Left forelimb (tissue), 1 donor: ENCODE measurements around the gene MUC4.

Experiments used
- DNase-seq: peaks from one replicate; pipeline ENCODE4 v3.0.0-alpha.2; 2018; ENCODE audit warnings: low spot score

The MUC4 gene

DNA sequence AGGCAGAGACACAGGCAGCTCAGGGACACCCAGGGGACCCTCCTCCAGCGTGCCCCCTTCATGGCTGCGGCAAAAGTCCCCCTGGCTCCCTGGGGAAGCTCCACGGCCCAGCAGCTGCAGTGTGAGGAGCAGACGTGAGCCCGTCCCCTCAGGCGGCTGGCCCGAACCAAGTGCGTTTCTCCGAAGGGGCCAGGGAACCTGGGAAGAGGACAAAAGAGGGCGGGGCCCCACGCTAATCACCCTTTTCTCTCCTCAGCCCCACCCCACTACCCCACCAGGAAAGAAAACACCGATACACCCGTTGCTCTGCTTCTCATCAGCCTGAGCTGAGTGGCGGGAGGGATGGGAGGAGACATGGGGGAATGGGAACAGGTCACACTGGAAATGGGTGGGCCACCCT lies at the start of gene MUC4:
MUC4 (minus strand) TSS at position 174 of the 400 bp plus-strand sequence; CDS start at position 62, 112 bp downstream.
- DNase-seq, result peak; percentile 57

DNA sequence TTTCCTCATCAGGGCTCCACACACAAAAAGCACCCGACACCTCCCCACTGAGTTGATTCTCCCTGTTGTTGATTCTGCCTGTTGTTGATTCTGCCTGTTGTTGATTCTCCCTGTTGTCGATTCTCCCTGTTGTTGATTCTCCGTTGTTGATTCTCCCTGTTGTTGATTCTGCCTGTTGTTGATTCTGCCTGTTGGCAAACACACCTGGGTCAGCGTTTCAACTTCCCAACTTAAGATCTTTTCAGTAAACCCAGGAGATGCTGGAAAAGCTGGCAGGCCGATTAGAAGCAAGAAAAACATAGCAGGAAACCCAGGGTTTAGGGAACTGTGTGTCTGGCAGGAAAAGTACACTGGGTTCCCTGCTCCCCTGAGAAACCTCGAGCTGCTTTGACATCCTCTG lies 48.7 kb upstream of the MUC4 start:
- no peak for DNase-seq

GRCh38 chr3:195859846-195860411 lies 48.2 kb upstream of the MUC4 start:
- DNase-seq, result no peak

DNA sequence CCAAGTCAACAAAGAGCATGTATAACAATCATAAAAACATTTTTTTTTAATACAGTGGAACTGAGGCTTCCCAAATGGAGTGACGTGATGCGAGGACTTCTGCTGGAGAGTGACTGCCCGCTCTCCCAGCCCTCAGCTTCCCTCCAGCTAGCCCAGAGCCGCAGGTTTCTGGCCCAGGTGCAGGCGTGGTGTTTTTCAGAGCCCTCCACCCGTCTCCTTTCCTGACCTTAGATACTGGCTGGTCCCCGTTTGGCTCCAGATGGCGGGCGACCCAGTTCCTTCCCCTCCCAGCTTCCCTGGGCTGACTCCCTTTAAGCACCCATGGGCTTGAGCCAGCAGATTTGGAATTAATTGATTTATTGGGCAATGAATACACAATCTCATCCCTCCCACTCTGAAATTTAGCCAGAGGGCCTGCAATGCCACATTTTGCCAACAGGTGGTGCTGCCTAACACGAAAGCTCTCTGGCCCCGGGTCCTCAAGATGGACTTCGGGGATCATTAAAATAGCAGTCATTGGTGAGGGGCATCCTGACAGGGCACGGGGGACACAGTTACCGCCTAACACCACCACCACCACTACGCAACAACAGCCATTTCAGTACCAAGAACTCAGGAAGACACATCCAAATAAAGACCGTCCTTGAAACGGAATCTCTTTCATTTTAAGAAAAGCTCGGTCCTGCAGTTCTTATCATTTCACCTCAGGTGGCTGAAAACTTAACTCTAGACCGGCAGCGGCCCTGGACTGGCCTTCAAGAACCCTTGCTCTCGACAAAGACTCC lies 47.5 kb upstream of the MUC4 start:
- no peak for DNase-seq

- DNase-seq, result no peak
These were observed 44.8 kb upstream of the MUC4 start for GRCh38 chr3:195856410-195857084.

- DNase-seq, result no peak
These were observed 44.0 kb upstream of the MUC4 start for GRCh38 chr3:195855471-195856409.

DNA sequence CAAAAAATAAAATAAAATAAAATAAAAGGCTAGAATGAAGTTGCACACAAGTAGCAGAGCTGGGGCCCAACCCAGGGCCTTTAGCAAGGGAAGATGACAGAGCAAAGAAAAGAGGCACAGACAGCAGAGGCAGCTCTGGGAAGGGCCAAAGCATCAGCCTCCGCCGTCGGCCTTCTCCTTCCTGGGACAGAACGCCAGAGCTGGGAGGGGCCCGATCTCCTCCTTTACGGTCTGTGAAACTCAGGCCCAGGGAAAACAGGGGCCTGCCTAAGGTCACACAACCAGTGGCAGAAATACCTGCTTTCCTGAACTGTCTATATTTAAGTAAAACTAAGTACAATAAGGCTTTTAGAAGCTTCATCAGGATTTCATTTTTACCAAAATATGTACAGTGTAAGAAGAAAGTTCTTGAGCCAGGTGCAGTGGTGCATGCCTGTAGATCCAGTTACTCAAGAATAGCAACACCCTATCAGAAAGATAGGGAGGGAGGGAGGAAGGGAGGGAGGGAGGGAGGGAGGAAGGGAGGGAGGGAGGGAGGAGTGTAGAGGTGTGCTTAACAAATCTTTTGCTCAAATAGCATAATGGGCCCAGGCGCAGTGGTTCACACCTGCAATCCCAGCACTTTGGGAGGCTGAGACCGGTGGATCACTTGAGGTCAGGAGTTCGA lies 43.0 kb upstream of the MUC4 start:
- no peak for DNase-seq

DNA sequence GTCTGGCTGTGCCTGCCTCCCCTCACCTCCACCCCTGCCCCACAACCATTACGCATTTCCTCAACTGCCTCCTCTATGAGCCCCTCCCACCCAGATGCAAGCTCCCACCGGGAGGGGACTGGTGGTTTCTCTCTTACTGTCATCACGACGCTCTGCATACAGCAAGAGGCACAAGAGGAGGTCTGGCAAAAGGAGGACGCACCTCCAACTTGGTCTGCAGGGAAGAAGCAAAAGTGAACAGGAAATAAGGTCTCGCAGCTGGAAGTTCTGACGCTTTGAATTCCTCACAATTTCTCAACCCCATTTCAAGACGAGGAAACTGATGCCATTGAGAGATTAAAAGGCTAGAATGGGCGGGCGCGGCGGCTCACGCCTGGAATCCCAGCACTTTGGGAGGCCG lies 42.3 kb upstream of the MUC4 start:
- DNase-seq, result no peak

DNA sequence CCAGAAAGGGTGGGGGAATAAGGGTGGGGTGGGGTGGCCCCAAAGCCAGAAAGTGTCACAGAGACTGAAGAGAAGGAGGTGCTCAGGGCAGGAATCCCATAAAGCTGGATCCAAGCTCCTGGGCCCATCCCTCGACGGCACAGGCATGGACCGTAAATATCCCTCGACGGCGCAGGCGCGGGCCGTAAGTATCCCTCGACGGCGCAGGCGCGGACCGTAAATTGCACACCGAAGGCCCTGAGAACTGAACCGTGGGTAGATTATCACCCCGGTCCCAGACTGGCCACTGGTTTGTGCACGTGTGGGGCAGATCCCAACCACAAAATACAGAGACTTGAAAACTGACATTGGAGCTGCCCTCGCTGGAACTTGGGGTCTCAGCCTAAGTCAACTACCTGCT lies 41.3 kb upstream of the MUC4 start:
- DNase-seq, result no peak

- peak; percentile 88 for DNase-seq
These were observed 39.3 kb upstream of the MUC4 start for GRCh38 chr3:195850857-195851543.

DNA sequence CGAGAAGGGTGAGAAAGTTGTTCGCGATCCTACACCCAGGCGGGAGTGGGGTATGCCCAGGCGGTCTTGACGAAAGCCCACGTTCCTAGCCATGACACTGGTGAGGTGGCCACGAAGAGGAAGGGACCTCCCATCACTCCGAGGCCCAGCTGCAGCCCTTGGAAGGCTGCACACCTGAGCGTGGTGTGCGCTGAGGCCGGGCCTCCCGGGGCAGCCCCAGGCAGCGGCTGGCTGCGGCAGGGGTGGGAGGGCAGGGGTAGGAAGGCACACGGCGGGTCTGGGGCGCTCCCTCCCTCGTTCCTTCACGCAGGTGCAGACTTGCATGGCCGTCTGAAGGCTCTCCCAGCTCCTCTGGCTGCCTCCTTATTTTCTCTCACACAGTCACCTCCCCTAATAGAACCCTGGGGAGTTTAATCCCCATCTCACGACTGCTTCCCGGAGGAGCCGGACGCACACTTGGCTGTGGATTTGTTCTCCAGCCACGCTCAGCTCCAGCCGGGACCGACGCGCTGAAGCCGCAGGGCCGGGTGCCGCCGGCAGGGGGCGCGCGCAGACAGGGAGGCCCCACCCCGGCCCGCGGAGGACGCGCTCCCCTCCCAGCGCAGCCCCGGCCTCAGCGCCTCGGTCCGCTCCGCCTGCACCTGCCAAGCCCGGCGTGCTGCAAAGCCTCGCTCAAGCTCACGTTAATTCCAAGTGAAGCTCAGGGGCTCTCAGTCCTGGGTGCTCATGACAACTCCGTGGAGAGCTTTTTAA lies 37.8 kb upstream of the MUC4 start:
- no peak for DNase-seq

DNA sequence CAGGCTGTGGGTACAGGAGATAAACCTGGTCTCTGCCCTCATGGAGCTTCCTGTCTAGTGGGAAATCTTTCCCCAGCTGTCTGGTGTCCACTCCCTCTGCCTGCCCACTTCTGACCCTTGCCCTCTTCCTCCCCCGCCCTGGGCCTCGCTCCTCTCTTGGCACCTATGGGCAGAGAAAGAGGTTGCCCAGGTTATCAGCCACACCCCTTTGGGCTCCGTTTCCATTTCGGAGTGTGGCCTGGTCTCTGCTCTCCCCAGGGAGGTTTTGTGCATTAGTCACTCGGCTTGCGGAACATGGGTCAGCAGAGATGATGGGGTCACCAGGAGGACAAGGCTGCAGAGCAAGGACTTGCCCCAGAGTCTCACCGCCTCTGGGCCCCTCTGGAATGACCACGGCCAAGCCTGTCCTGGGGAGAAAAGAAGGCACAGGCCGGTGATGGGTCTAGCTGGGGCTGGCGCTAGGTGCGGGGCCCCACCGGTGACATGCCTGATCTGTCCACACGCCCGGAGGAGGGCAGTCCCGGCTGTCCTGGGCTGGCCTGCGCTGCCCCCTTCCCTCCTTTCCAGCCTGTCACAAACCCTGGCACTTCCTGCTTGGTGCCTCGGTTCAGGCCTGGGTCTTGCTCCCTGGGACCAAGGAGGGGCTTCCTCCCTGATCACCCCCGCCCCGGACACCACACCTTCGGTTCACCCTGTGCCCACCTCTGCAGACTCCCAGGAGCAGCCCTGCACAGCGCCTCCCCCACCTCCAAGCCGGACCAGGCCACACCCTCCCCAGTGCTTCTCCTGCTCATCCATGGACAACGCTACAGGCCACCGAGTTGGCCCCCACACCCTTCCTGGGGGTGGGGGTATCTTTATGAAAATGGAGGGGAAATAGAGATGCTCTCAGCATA lies 35.6 kb upstream of the MUC4 start:
- no peak for DNase-seq

- no peak for DNase-seq
These were observed 33.8 kb upstream of the MUC4 start for GRCh38 chr3:195845483-195845882.

DNA sequence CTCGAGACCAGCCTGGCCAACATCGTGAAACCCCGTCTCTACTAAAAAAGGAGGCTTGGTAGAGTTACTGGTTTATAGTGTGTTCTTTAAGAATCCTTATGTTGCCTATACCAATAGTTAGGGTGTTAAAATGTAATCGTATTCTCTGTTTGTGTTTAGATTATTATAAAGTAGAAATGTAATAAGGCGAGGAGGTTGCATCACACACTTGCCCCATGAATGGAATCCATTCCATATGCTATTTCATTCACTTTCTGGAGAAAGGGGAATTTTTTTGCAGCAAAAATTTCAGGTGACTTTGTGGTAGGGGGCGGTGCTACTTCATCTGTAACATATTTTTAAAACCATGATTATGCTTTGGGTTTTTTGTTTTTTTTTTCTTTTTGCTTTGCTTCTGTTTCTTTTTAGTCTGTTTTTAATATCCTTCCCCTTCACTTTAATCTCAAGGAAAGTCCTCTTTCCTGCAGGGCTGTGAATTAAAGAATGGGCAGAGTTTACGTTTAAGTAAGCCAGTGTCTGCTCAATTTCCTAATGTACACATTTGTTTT lies 33.0 kb upstream of the MUC4 start:
- no peak for DNase-seq

DNA sequence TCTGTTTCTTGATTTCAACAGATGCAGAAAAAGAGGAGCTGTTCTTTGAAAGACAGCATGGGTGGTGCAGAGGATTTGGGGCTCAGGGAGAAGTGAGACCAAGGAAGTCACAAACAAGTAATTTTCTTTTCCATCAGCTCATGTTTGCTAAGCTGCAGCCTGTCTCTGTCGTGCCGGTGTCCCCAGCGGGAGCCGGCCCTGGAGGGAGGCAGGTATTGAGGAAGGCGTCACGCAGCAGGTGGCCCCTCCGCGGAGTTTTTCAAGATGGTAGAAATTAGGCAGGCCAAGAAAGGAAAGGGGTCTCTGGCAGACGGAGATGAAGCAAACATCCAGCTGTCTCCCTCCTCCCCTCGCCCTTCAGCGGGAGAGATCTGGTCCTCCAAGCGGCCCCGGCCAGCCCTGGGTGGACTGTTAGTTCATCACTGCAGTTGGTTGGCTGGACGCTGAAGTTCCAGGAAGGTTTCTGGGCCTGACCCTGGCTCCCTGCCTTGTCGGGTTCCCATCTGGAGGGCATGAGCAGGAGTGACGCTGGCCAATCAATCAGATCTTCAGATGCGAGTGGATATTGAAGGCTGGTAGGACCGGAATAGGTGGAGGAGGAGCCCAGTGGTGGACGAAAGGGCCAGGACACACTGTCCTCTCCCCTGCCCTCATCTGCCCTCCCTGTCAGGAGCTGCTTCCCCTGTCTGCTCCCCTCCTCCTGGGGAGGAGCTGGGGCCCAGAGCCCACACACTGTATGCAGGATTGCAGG lies 27.7 kb upstream of the MUC4 start:
- no peak for DNase-seq

DNA sequence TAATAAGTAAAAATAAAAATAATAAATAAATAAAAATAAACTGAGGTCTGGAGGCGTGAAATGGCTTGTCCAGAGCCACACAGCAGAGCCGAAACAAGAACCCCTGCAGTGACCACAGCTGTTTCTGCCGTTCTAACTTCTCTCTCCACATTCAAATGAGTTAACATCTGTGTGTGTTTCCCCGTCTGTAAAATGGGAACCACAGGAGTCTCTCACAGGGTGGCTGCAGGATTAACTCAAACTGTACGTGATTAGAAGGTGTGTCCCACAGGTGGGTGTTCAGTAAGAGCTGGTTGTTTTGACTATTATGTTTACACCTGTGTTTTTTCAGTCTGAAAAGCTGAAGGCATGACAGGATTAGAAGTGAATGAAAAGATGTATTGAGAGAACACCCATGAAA lies 27.0 kb upstream of the MUC4 start:
- no peak for DNase-seq

DNA sequence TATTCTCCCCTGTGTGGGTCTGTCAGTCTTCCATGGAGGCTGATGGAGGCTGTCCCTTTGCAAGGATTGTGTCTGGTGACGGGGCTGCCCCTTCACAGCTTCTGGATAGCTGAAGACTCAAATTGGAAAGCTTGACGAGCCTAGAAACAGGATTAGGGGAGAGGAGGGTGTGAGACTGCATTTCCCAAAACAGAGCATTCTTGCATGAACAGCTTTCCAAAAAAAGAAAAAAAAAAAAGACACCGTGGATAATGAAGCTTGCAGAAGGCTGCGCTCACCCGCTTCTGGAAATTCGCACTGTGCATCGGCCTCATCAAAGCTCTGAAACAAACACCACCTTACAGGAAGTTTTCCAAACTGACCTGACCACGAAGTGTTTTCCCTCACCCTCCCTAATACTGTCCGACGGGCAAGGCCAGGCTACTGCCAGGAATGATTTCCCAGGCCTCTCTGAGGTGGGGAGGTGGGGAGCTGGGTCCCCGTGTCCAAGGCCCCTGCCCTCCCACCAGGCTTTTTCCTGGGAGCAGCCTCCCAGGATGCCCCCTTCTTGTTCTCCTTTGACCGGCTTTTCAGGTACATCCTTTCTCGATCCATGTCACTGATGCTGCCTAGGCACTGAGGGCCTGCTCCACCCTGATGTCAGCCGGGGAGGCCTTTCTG lies 24.9 kb upstream of the MUC4 start:
- DNase-seq, result no peak

GRCh38 chr3:195835791-195836190 lies 24.1 kb upstream of the MUC4 start:
- no peak for DNase-seq
